ENCODE data around the gene FAAP20. TPM values are rescaled to one million over a fixed set of nuclear protein-coding genes. Genes with fewer than 3 reads are reported as not detected.
A peak's percentile ranks its signal among the peaks of the same experiment; 100 is the strongest.

FAAP20 gene
- total and polyA plus RNA-seq, 2 donors (not counting 1 experiment from before 2014, with no cell fraction given) = 31.2 to 68.1 TPM

GRCh38 chr1:2232255-2232915 lies 37.8 kb upstream of the FAAP20 start:
- Histone ChIP-seq H3K4me2 (replicated peaks; ENCODE audit: low read depth, low read length, poor library complexity, severe bottlenecking) (peak overlapping the region; percentile 89), H3K27me3 (replicated peaks in 1 of 4; ENCODE audit: control extremely low read depth in 1 of 4, control insufficient read depth in 3 of 4, insufficient read depth in 4 of 4, low read length in 3 of 4) (no peaks in the 10 kb centered on the region), H3K4me1 (ENCODE audit: control insufficient read depth in 2 of 2, insufficient read depth in 2 of 2, low read length in 2 of 2) (peaks cover 75 to 82% of the 10 kb centered on the region in 2 donors), H4K20me1 (ENCODE audit: control insufficient read depth, insufficient read depth, low read length, poor library complexity, severe bottlenecking) (peaks cover 85% of the 10 kb centered on the region), H3K36me3 (replicated peaks in 1 of 2; ENCODE audit: control extremely low read depth in 1 of 2, control insufficient read depth in 1 of 2, extremely low read depth in 1 of 2, insufficient read depth in 2 of 2, low read length in 1 of 2) (peaks cover 0 to 6% of the 10 kb centered on the region in 2 experiments), H3K79me2 (ENCODE audit: control insufficient read depth, insufficient read depth, low read length) (peaks cover 86% of the 10 kb centered on the region), H3K9ac (ENCODE audit: low read length) (no peak overlapping the region), H3K4me3 (ENCODE audit: control extremely low read depth in 1 of 5, extremely low read depth in 1 of 5, insufficient read depth in 1 of 5, low read depth in 2 of 5, low read length in 4 of 5) (peak overlapping the region in 1 of 5 experiments; percentile 74), H3K9me3 (ENCODE audit: control extremely low read depth in 1 of 3, control insufficient read depth in 2 of 3, insufficient read depth in 1 of 3, low read length in 2 of 3) (no peaks in the 10 kb centered on the region), H3K27ac (ENCODE audit: low read length in 2 of 2) (peak overlapping the region in 1 of 2 donors; percentile 93), H2AFZ (ENCODE audit: insufficient read depth, low read depth, low read length, poor library complexity, severe bottlenecking) (no peak overlapping the region)
- Mint-ChIP-seq H3K27me3 (no peaks in the 10 kb centered on the region), H3K4me1 (peaks cover 78% of the 10 kb centered on the region), H3K4me3 (peak overlapping the region; percentile 98), H3K9me3 (ENCODE audit: insufficient read depth) (no peaks in the 10 kb centered on the region), H3K27ac (peak overlapping the region; percentile 91)
- WGBS (ENCODE audit: insufficient coverage) = 96% methylated on average over 15 of the region's 17 CpGs
- intact Hi-C loops (cut with micrococcal nuclease) = no loop called here
- TF ChIP-seq, protein P1, sequence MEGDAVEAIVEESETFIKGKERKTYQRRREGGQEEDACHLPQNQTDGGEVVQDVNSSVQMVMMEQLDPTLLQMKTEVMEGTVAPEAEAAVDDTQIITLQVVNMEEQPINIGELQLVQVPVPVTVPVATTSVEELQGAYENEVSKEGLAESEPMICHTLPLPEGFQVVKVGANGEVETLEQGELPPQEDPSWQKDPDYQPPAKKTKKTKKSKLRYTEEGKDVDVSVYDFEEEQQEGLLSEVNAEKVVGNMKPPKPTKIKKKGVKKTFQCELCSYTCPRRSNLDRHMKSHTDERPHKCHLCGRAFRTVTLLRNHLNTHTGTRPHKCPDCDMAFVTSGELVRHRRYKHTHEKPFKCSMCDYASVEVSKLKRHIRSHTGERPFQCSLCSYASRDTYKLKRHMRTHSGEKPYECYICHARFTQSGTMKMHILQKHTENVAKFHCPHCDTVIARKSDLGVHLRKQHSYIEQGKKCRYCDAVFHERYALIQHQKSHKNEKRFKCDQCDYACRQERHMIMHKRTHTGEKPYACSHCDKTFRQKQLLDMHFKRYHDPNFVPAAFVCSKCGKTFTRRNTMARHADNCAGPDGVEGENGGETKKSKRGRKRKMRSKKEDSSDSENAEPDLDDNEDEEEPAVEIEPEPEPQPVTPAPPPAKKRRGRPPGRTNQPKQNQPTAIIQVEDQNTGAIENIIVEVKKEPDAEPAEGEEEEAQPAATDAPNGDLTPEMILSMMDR (IDR thresholded peaks at IDR 0.05) = no peak
- no peak for TF ChIP-seq EZH2 (IDR thresholded peaks at IDR 0.05; ENCODE audit: borderline replicate concordance, insufficient read depth, low read depth, low read length, poor library complexity, severe bottlenecking)
- DNase-seq = no peak
- no peak for ATAC-seq (ENCODE audit: low read depth)
- ChIA-PET POLR2A (interaction anchor here (0.7 to 1.0 kb wide), 2 partner anchors 38 to 80 kb away, joined by 3 to 4 read pairs; no protein-coding TSS in a partner anchor), CTCF (interaction anchor here (0.6 to 1.5 kb wide), 4 partner anchors 19 to 67 kb away, joined by 3 to 5 read pairs (median 4); partner anchors contain the start of gene FAAP20)

All from B cell (primary cell).